ENCODE data around the gene DPP6. TPM values are rescaled to one million over a fixed set of nuclear protein-coding genes. Genes with fewer than 3 reads are reported as not detected.
"Not testable (repeated sequence)": the region's sequence is repeated elsewhere in the genome, so short reads cannot be mapped to it uniquely, and the experiment has no call there.

The DPP6 gene
- total RNA-seq (2011; cell fraction: chromatin; rRNA removed; ENCODE audit: low replicate concordance): not detected in 2 replicates
- not detected in 2 replicates for total RNA-seq (2011; cell fraction: nucleolus; rRNA removed)
- not detected in 2 replicates for total RNA-seq (2011; cell fraction: nucleoplasm; rRNA removed)
- total RNA-seq (2014; rRNA removed): not detected in 2 replicates
- total RNA-seq (2014; rRNA removed; fragmentation: Illumina TruSeq; extraction: Trizol): not detected in 2 replicates
- total RNA-seq (2015; rRNA removed; fragmentation: Illumina TruSeq; extraction: Trizol): not detected in 2 replicates
- not detected in 2 replicates for total RNA-seq (2021)
- polyA plus RNA-seq (2011; rRNA removed): not detected in 2 replicates
- polyA plus RNA-seq (2011; cell fraction: cytosol; rRNA removed): not detected in 2 replicates
- not detected in 2 replicates for polyA plus RNA-seq (2011; cell fraction: nucleus; rRNA removed)
- 0.01 TPM in 1 of 2 replicates, not detected in the other for polyA plus RNA-seq (2012)
- not detected in 2 replicates for polyA plus RNA-seq (2014; fragmentation: Illumina TruSeq; extraction: Trizol)
- polyA plus RNA-seq (2014; fragmentation: Nextera tagmentation; extraction: Ambion mirVana): not detected
- not detected in 2 replicates for polyA plus RNA-seq (2014; rRNA removed)
- polyA minus RNA-seq (2011; rRNA and poly(A)+ RNA removed): not detected in 2 replicates
- not detected in 2 replicates for polyA minus RNA-seq (2011; cell fraction: cytosol; rRNA and poly(A)+ RNA removed)
- not detected in 2 replicates for polyA minus RNA-seq (2011; cell fraction: nucleus; rRNA and poly(A)+ RNA removed)
- percentile 6 among the genes with signal in this experiment for Bru-seq, nascent RNA
- BruChase-seq, experiment 1, labeled RNA remaining after a 2-hour chase: percentile 1 among the genes with signal in this experiment
- percentile 1 among the genes with signal in this experiment for BruChase-seq, experiment 2, labeled RNA remaining after a 6-hour chase
- long read RNA-seq, experiment 1, partial matches to known transcripts: 0 of 1 reads
- long read RNA-seq, experiment 1, other reads (novel, unspliced or antisense): 1 of 1 reads
- long read RNA-seq, experiment 2: 0 reads
- long read RNA-seq, experiment 3: 0 reads

DNA sequence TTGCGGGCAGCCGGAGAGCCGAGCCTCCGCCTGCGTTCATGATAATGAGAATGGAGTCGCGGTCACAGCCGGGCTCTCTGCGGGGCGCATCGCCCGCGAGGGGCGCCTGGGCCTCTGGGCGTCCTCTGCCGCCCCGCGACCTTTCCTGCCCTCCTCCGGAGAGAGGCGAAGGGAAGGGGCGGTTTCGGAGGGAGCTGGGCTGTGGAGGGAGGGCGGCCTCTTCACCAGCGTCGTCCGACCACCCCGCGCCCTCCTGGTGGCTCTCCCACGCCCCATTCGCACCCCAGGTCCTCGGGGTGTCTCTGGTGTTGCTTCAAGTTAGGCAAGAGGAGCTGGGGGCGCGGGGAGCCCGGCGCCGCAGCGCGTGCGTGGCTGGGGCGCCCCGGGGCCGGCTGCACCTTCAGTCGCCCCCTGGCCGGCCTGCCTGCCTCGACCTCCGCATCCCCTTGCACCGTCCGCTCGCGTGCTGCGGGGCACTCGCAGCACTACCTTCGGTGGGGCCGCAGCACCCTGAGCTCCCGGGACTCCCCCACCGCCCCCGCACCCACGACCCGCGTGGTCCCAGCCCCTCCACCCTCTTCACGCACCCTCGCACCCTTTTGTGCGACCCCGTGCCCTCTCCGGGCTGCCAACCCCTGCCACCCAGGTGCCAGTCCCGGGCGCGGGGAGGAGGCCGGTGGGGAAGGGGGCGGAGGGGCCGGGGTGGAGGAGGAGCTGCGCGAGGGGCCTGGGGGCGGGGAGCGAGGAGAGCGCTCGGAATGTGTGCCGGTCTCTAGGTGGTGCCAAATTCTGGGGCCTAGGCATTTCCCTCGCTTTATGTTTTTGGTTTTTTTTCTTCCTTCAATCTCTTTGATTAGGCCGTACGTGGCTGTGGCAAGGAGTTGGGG is at the start of gene DPP6:
DPP6 (plus strand) TSS at position 756 of the 887 bp plus-strand sequence.
- H3K4me3 ChIP-seq; H3K9me3 ChIP-seq (replicated peaks; ENCODE audit: control insufficient read depth, insufficient read depth, low read depth, low read length); POLR2A ChIA-PET; H3K4me1 ChIP-seq (replicated peaks in 1 of 2; ENCODE audit: control insufficient read depth in 2 of 2, insufficient read depth in 2 of 2, low read length in 2 of 2); intact Hi-C loops (cut with micrococcal nuclease); FAIRE-seq; H4K20me1 ChIP-seq (replicated peaks; ENCODE audit: control insufficient read depth, insufficient read depth, low read length); BruUV-seq (replicated peaks); H3K27ac ChIP-seq (ENCODE audit: extremely low read depth, low read depth, low read length); H3K36me3 ChIP-seq (ENCODE audit: control insufficient read depth, insufficient read depth, low read length); ATAC-seq; DNase-seq (ENCODE audit: extremely low read depth in 1 of 4, low spot score in 3 of 4); H3K27me3 ChIP-seq (ENCODE audit: control insufficient read depth in 2 of 2, insufficient read depth in 2 of 2, low read length in 2 of 2); H3K9ac ChIP-seq (ENCODE audit: insufficient read depth in 1 of 2, low read depth in 2 of 2, low read length in 2 of 2); CTCF ChIA-PET (ENCODE audit: low intra/inter-chr PET ratio); H3K79me2 ChIP-seq (ENCODE audit: control insufficient read depth, insufficient read depth, low read length); H3K4me2 ChIP-seq (ENCODE audit: insufficient read depth, low read length); H2AFZ ChIP-seq (ENCODE audit: low read depth, low read length); H3K9me1 ChIP-seq (ENCODE audit: control insufficient read depth, insufficient read depth, low read length): not testable (repeated sequence)
- in situ Hi-C loops (cut with MboI): loop anchor here (25.0 kb wide), 1 partner anchor 735 kb away; no protein-coding TSS in a partner anchor
- 26% methylated on average over 13 of the region's 81 CpGs for WGBS (ENCODE audit: insufficient coverage, low coverage, missing lambda C conversion rate)

DNA sequence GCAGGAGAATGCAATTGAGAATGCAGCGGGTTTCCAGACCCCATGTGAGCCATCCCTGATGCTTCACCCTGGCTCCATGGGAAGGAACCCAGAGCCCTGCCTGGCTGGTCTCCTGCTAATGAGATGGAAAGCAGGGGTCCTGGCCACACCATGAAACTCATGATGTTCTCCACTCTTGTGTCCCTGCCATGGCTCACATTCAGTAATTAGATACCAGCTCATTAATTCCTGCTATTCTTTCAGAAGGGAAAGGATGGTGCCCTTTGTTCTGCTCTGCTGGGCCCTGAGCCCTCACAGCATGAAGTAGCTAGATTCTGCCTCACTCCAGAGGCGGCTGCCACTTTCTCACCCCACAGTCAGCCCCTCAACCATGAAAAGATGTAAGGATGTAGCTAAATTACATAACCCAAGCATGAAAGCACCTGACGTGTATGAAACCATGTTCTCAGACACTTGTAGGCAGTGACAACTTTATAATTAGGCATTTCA is 42.7 kb upstream of the DPP6 start:
- H2AFZ ChIP-seq (ENCODE audit: low read depth, low read length); H4K20me1 ChIP-seq (replicated peaks; ENCODE audit: control insufficient read depth, insufficient read depth, low read length); H3K4me1 ChIP-seq (replicated peaks in 1 of 2; ENCODE audit: control insufficient read depth in 2 of 2, insufficient read depth in 2 of 2, low read length in 2 of 2); DNase-seq (ENCODE audit: extremely low read depth in 1 of 4, low spot score in 3 of 4); H3K27ac ChIP-seq (ENCODE audit: extremely low read depth, low read depth, low read length); H3K9ac ChIP-seq (ENCODE audit: insufficient read depth in 1 of 2, low read depth in 2 of 2, low read length in 2 of 2); H3K79me2 ChIP-seq (ENCODE audit: control insufficient read depth, insufficient read depth, low read length); in situ Hi-C loops (cut with MboI); H3K9me1 ChIP-seq (ENCODE audit: control insufficient read depth, insufficient read depth, low read length); ATAC-seq; intact Hi-C loops (cut with micrococcal nuclease); H3K4me3 ChIP-seq; CTCF ChIA-PET (ENCODE audit: low intra/inter-chr PET ratio); BruUV-seq (replicated peaks); H3K9me3 ChIP-seq (replicated peaks; ENCODE audit: control insufficient read depth, insufficient read depth, low read depth, low read length); POLR2A ChIA-PET; H3K4me2 ChIP-seq (ENCODE audit: insufficient read depth, low read length); H3K36me3 ChIP-seq (ENCODE audit: control insufficient read depth, insufficient read depth, low read length); H3K27me3 ChIP-seq (ENCODE audit: control insufficient read depth in 2 of 2, insufficient read depth in 2 of 2, low read length in 2 of 2); FAIRE-seq: not testable (repeated sequence)
- 0% methylated on average over 2 of the region's 3 CpGs for WGBS (ENCODE audit: insufficient coverage, low coverage, missing lambda C conversion rate)

GRCh38 chr7:154010726-154011568 is 41.3 kb upstream of the DPP6 start:
- DNase-seq (ENCODE audit: extremely low read depth in 1 of 4, low spot score in 3 of 4); BruUV-seq (replicated peaks); H3K9me1 ChIP-seq (ENCODE audit: control insufficient read depth, insufficient read depth, low read length); H4K20me1 ChIP-seq (replicated peaks; ENCODE audit: control insufficient read depth, insufficient read depth, low read length); H3K4me2 ChIP-seq (ENCODE audit: insufficient read depth, low read length); intact Hi-C loops (cut with micrococcal nuclease); H3K9me3 ChIP-seq (replicated peaks; ENCODE audit: control insufficient read depth, insufficient read depth, low read depth, low read length); H3K9ac ChIP-seq (ENCODE audit: insufficient read depth in 1 of 2, low read depth in 2 of 2, low read length in 2 of 2); H3K4me1 ChIP-seq (replicated peaks in 1 of 2; ENCODE audit: control insufficient read depth in 2 of 2, insufficient read depth in 2 of 2, low read length in 2 of 2); H3K4me3 ChIP-seq; H2AFZ ChIP-seq (ENCODE audit: low read depth, low read length); H3K27ac ChIP-seq (ENCODE audit: extremely low read depth, low read depth, low read length); H3K36me3 ChIP-seq (ENCODE audit: control insufficient read depth, insufficient read depth, low read length); POLR2A ChIA-PET; in situ Hi-C loops (cut with MboI); H3K79me2 ChIP-seq (ENCODE audit: control insufficient read depth, insufficient read depth, low read length); H3K27me3 ChIP-seq (ENCODE audit: control insufficient read depth in 2 of 2, insufficient read depth in 2 of 2, low read length in 2 of 2); CTCF ChIA-PET (ENCODE audit: low intra/inter-chr PET ratio); FAIRE-seq; ATAC-seq: not testable (repeated sequence)
- WGBS (ENCODE audit: insufficient coverage, low coverage, missing lambda C conversion rate): 0% methylated on average over 4 of the region's 4 CpGs
